NK-92 (cell line): Measurements from ENCODE around the gene FBXW8.

ENCODE experiments used
- DNase-seq: peaks from one replicate; lab custom pipeline; 2025; ENCODE audit not compliant: unreplicated experiment; lab: John Stamatoyannopoulos, UW

The FBXW8 gene

GRCh38 chr12:116924558-116925453 is 14.1 kb downstream of the FBXW8 start:
- DNase-seq: no peak

- no peak for DNase-seq
Observed at GRCh38 chr12:116926283-116927243, 15.8 kb downstream of the FBXW8 start.

- no peak for DNase-seq
Observed at GRCh38 chr12:116927244-116927940, 16.6 kb downstream of the FBXW8 start.

GRCh38 chr12:116928504-116928903 is 17.8 kb downstream of the FBXW8 start:
- DNase-seq: no peak

- DNase-seq: no peak
Observed at GRCh38 chr12:116929885-116930284, 19.1 kb downstream of the FBXW8 start.

- no peak for DNase-seq
Observed at GRCh38 chr12:116931665-116932064, 20.9 kb downstream of the FBXW8 start.

- no peak for DNase-seq
Observed at GRCh38 chr12:116933091-116933490, 22.3 kb downstream of the FBXW8 start.

GRCh38 chr12:116933512-116934246 is 22.9 kb downstream of the FBXW8 start:
- DNase-seq: no peak

- no peak for DNase-seq
Observed at GRCh38 chr12:116934908-116935705, 24.4 kb downstream of the FBXW8 start.

- no peak for DNase-seq
Observed at GRCh38 chr12:116937640-116938039, 26.9 kb downstream of the FBXW8 start.

GRCh38 chr12:116939734-116940133 is 29.0 kb downstream of the FBXW8 start:
- DNase-seq: no peak

- no peak for DNase-seq
Observed at GRCh38 chr12:116941188-116941587, 30.4 kb downstream of the FBXW8 start.

- no peak for DNase-seq
Observed at GRCh38 chr12:116943419-116944372, 32.9 kb downstream of the FBXW8 start.

- no peak for DNase-seq
Observed at GRCh38 chr12:116945886-116946550, 35.3 kb downstream of the FBXW8 start.

- no peak for DNase-seq
Observed at GRCh38 chr12:116948298-116948697, 37.5 kb downstream of the FBXW8 start.

GRCh38 chr12:116950628-116951325 is 40.0 kb downstream of the FBXW8 start:
- DNase-seq: no peak

- DNase-seq: no peak
Observed at GRCh38 chr12:116954710-116955381, 44.1 kb downstream of the FBXW8 start.
